NCI-H345 treated with DMSO at 0.1 percent for 48 hours (cell line): ENCODE data around the gene ZBTB44.
A peak's percentile ranks its signal among the peaks of the same experiment; 100 is the strongest.

Experiments
- DNase-seq: peaks from one replicate; lab custom pipeline; 2025; ENCODE audit not compliant: unreplicated experiment; lab: John Stamatoyannopoulos, UW

ZBTB44 gene

GRCh38 chr11:130215531-130216220 lies 99.0 kb downstream of the ZBTB44 start:
- no peak for DNase-seq

- no peak for DNase-seq
Measured at GRCh38 chr11:130214861-130215530, 99.7 kb downstream of the ZBTB44 start.

- DNase-seq = no peak
Measured at GRCh38 chr11:130213979-130214281, 100.8 kb downstream of the ZBTB44 start.

DNA sequence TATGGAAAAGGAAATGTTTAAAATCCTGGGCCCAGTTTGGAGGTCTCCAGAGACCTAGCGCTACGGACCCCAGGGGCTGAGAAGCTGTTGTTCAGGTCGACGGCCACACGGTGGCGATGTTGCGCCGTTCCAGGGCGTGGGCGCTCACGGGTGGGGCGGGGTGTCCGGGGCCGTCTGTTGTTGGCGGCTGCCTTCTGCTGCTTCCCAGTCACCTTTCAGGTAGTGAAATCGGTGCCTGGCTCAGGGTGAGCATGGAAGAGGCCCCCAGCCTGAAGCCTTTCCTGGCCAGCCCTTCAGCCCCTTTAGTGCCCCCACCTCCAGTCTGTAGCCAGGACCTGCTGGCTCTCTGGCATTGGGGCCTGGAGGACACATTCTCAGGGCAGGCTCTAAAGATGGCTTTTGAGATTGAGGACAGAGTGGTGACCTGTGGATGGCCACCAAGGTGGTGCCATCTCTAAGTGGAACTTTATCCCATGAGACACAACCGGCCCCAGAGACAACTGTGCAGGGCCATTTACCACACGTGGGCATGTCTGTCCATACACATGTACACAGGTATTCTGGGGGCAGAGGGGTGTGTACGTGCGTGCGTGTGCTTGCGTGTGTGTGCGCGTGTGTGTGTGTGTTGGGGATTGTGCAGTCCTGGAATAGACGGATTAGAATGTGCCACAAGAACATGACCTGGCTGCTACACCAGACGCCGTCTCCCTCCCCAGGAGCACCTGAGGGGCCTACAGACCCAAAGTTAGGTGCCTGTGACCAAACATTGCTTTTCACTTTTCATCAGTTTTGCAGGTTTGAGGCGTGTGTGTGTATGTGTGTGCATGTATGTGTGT lies 101.4 kb downstream of the ZBTB44 start:
- peak; percentile 8 for DNase-seq

GRCh38 chr11:130212431-130212961 lies 102.2 kb downstream of the ZBTB44 start:
- no peak for DNase-seq

DNA sequence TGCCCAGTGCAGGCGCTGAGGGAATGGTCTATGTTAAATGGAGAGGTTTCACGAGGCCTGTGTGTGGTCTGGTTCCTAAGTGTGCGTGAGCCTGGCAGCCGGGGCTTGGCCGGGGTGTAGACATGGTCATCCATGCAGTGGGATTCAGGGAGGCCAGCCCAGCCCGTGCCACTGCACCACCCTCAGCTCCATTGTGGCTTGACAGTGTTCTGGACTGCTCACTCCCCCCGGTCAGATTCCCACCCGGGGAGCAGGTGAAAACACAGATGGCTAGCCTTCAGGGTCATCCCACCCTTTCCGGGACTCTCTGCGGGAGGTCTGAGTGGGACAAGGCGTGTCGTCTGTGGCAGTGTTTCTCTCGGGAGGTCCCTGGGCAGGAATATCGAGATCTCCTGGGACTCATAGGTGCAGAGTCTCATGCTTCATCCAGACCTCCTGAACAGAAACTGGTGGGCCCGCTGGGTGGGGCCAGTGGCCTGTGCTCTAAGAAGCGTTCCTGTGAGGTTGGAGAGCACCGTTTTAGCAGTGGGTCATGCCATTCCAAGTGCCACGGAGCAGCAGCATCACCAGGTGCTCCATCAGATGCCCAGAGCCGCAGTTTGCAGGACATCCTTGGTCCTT lies 102.8 kb downstream of the ZBTB44 start:
- DNase-seq = no peak

GRCh38 chr11:130211144-130211543 lies 103.6 kb downstream of the ZBTB44 start:
- DNase-seq = no peak

GRCh38 chr11:130209954-130210854 lies 104.5 kb downstream of the ZBTB44 start:
- DNase-seq = no peak

DNA sequence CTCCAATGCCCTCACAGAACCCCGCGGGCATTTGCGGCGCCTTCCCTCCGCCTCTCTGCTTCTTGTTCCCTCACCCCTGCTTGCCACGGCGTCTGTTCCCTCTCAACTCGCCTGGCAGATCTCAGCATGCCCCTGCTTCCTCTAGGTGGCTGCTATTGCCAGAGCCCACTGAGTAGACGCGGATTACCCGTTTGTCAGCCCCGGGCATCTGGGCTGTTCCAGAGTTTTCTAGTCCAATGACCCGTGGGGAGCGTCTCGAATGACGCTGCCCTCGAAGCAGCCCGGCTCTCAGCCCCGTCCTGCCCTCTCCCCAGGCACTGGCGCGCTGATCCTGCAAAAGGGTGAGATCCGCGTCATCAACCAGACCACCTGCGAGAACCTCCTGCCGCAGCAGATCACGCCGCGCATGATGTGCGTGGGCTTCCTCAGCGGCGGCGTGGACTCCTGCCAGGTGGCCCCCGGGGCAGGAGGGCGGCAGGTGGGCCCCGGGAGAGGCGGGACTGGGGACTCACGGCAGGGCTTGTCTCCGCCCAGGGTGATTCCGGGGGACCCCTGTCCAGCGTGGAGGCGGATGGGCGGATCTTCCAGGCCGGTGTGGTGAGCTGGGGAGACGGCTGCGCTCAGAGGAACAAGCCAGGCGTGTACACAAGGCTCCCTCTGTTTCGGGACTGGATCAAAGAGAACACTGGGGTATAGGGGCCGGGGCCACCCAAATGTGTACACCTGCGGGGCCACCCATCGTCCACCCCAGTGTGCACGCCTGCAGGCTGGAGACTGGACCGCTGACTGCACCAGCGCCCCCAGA lies 105.4 kb downstream of the ZBTB44 start:
- no peak for DNase-seq

GRCh38 chr11:130208241-130209127 lies 106.2 kb downstream of the ZBTB44 start:
- DNase-seq = no peak

- DNase-seq = no peak
Measured at GRCh38 chr11:130206141-130206540, 108.6 kb downstream of the ZBTB44 start.

- DNase-seq = no peak
Measured at GRCh38 chr11:130204703-130205095, 110.0 kb downstream of the ZBTB44 start.

DNA sequence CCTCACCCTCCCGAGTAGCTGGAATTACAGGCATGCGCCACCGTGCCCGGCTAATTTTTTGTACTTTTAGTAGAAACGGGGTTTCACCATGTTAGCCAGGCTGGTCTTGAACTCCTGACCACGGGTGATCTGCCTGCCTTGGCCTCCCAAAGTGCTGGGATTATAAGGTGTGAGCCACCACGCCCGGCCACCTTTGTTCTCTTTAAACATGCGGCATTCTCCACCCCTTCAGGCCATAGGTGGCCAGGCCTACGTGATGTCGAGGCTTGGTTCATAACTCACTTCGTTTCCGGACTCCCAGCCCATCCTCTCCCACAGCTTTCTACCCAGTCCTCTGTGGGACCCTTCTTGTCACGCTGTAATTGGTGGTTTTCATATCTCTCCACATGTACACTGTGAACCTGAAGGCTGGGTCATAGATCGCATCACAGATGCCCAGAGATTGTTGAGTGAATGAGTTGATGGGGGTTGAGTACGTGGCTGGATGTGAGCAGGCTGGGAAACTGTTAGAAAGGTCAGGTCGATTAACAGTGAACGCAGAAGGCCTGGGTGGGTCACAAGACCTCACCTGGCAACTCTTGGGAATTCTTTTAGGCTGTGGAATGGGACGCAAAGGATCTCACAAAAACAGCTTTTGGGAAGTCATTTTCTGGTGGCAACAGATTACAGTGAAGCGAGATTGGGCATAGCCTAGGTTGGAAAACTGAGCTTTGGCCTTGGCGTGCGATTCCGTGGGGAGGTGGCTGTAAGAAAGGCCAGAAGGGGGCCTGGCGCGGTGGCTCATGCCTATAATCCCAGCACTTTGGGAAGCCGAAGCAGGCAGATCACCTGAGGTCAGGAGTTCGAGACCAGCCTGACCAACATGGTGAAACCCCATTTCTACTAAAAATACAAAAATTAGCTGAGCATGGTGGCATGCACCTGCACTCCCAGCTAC lies 110.7 kb downstream of the ZBTB44 start:
- DNase-seq = no peak

DNA sequence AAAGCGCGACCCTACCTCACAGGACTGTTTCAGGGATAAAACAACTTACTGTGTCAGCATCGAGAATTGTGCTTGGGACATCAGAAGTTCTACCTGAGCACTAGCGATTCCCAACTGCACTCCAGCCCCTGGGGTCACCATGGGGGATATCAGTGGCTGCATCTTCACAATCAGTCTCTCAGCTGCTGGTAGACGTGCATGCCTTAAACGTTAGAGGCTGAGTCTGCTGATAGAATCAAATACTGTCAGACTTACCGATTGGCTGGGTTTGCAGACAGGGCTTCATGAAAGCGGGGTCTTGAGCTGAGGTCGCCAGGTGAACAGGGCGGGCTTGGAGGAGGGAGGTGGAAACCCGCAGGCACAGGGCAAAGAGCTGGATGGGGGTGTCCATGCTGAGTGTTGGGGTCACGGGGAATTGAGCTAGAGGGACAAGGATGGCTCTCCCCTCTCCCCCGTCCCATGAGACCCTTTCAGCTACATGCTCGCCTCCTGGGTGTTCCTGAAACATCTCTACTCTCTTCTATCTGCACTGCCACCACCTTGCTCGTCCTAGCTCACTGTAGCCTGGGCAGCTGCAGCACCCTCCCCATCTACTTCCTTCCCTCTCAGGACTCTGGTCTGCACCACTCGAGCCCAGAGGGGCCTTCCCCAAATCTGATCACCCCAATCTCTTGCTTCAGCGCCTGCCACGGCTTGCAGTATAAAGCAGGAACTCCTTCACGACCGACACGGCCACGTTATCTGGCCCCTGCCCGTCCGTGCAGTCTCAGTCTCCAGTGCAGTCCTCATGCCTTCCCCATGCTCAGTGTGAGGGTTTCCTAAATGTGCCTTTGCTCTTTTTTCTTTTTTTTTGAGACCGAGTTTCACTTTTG lies 111.7 kb downstream of the ZBTB44 start:
- no peak for DNase-seq

- no peak for DNase-seq
Measured at GRCh38 chr11:130202009-130202817, 112.5 kb downstream of the ZBTB44 start.

- DNase-seq = no peak
Measured at GRCh38 chr11:130201026-130201425, 113.7 kb downstream of the ZBTB44 start.
